Measurements from ENCODE around the gene PLEKHM3.

DNA sequence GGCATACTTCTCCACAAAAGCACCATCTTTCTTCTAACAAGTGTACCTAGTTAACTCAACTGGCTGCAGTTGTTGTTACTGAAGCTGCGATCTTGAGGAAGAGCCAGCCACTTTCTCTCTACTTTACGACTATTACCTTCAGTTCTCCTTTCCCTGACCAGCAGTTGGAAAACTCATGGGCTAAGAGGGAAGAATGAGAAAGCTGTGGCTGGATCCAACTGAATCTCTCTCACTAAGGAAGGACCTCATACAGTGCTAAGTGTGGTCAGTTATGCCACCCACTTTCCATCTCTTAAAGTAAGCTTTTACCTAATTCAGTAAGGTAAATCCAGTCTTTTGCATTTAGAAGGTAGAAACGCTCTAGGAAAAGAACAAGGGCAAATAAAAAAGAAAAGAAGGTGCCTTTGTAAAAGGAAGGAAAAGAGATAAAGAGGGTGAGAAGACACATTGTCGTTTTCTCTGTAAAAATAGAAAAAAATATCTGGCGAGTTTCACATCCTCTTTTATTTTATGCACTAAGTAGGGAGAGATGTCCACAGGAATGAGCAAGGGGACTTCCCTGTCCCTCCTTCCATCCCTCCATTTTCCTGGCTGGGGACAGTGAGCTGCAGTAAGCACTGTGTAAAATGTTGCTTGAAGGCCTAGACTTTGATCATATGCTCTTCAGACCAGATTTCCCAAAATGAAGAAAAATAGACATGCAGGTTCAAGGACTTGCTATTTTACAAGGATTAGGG is 73.4 kb downstream of the PLEKHM3 start:
- no peak for TF ChIP-seq FOXM1 (IDR thresholded peaks at IDR 0.05; ENCODE audit: borderline replicate concordance)
- no peak for TF ChIP-seq FOXK2 (IDR thresholded peaks at IDR 0.05)

Data from HEK293T (cell line).